DND-41 (cell line): ENCODE data around the gene PDCD1LG2.

Source experiments
- CTCF ChIP-seq: IDR thresholded peaks from 2 replicates; pipeline ENCODE4 v1.5.1; 2012; ENCODE audit warnings: borderline replicate concordance, low read length, moderate library complexity, mild to moderate bottlenecking; ENCODE audit not compliant: poor library complexity, severe bottlenecking; ENCODE audit errors: extremely low read depth
- EZH2 ChIP-seq: IDR thresholded peaks from 3 replicates; pipeline ENCODE4 v1.6.1; 2012; ENCODE audit warnings: borderline replicate concordance, low read depth, mild to moderate bottlenecking, moderate library complexity, low read length, inconsistent platforms; ENCODE audit not compliant: severe bottlenecking

GRCh38 chr9:5479994-5480694 lies 30.2 kb upstream of the PDCD1LG2 start:
- TF ChIP-seq CTCF (no peak), EZH2 (no peak)
